ENCODE results near the gene SLC7A14. TPM values are rescaled to one million over a fixed set of nuclear protein-coding genes. Genes with fewer than 3 reads are reported as not detected.

Gene SLC7A14
- total RNA-seq, 1 donor from 2014 or later = 13.5 TPM

DNA sequence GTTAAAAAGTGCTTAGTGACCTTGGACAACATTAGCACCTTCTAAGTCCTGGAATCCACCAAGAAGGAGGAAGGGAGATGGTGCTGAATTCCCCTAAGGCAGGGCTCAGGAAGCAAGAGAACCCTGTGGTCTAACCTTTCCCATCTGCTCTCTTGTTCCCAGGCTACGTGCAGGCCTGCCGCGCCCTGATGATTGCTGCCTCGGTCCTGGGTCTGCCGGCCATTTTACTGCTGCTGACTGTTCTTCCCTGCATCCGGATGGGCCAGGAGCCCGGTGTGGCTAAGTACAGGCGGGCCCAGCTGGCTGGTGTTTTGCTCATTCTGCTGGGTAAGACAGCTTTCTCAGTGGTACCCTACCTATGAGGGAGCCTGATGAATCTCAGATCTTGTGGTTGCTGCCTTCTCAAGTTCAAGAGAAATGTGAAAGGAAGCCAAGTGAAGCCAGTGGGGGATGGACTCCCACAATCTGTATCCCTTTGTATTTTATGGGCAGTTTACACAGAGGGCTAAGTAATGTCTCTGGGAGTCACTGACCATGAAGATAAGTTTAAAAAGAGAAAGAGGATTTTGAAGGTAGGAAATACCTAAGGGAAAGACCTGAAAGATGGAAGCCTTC is 162.8 kb downstream of the SLC7A14 start:
- H3K27me3 Mint-ChIP-seq = peaks cover 14% of the 10 kb centered on the region
- no peak for DNase-seq (ENCODE audit: extremely low spot score, unreplicated experiment)
- H3K27ac Mint-ChIP-seq = no peak overlapping the region
- TF ChIP-seq, protein P1, sequence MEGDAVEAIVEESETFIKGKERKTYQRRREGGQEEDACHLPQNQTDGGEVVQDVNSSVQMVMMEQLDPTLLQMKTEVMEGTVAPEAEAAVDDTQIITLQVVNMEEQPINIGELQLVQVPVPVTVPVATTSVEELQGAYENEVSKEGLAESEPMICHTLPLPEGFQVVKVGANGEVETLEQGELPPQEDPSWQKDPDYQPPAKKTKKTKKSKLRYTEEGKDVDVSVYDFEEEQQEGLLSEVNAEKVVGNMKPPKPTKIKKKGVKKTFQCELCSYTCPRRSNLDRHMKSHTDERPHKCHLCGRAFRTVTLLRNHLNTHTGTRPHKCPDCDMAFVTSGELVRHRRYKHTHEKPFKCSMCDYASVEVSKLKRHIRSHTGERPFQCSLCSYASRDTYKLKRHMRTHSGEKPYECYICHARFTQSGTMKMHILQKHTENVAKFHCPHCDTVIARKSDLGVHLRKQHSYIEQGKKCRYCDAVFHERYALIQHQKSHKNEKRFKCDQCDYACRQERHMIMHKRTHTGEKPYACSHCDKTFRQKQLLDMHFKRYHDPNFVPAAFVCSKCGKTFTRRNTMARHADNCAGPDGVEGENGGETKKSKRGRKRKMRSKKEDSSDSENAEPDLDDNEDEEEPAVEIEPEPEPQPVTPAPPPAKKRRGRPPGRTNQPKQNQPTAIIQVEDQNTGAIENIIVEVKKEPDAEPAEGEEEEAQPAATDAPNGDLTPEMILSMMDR (conservative IDR thresholded peaks at IDR 0.05) = no peak
- H3K4me3 Mint-ChIP-seq = no peak overlapping the region
- peaks cover 39% of the 10 kb centered on the region for H3K4me1 Mint-ChIP-seq (ENCODE audit: unreplicated experiment)
- H3K9me3 Mint-ChIP-seq = no peaks in the 10 kb centered on the region
- H3K36me3 Mint-ChIP-seq = peaks cover 12% of the 10 kb centered on the region

DNA sequence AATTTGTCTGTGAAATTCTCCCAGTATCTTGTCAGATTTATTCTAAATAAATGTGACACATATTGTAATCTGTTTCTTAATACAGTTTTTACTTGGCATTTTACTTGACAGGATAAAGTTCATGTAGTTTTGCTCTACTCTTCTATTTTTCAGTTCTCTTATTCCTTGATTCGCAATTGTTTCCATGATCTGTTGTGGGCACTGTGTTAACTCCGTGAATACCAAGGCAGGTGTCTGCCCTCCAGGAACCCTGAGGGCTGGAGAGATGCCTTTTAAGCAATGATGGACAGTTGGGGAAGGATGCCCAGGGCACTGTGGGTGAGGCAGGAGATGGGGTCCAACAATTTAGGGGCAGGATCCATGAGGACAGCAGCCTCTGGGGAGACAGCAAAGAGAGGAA is 164.1 kb downstream of the SLC7A14 start:
- H3K4me3 Mint-ChIP-seq = peak overlapping the region; percentile 86
- H3K36me3 Mint-ChIP-seq = peaks cover 12% of the 10 kb centered on the region
- TF ChIP-seq, protein P1 (conservative IDR thresholded peaks at IDR 0.05) = no peak
- peaks cover 45% of the 10 kb centered on the region for H3K4me1 Mint-ChIP-seq (ENCODE audit: unreplicated experiment)
- DNase-seq (ENCODE audit: extremely low spot score, unreplicated experiment) = no peak
- H3K9me3 Mint-ChIP-seq = peaks cover 6% of the 10 kb centered on the region
- no peak overlapping the region for H3K27ac Mint-ChIP-seq
- H3K27me3 Mint-ChIP-seq = peaks cover 25% of the 10 kb centered on the region

DNA sequence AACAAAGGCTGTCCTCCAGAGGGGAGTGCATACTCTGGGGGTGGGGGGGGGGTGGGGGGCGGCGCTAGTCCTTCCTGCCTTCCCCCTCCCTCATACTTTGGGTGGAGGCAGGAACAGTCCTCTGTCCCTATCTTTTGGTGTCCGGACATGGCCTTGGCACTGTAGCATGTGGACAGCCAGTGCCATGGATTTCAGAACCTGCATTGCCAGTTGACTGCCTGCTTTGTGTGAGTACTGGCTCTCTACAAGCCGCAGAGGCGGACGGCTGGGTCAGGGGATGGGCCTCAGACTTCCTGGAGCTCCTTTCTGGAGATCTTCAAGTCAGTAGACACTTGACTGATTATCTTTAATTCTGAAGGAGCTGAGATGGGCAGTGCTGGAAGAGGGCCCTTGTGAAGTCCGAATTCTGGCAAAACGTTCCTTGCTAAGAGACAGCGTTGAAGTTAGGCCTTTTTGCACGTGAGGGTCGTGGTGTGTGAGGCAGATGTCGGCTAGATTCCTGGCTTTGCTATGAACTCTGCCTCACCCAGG is 164.7 kb downstream of the SLC7A14 start:
- Mint-ChIP-seq H3K27me3 (peaks cover 29% of the 10 kb centered on the region), H3K4me1 (ENCODE audit: unreplicated experiment) (peaks cover 42% of the 10 kb centered on the region), H3K27ac (no peak overlapping the region), H3K4me3 (peak overlapping the region; percentile 86), H3K36me3 (peaks cover 12% of the 10 kb centered on the region), H3K9me3 (peaks cover 6% of the 10 kb centered on the region)
- TF ChIP-seq, protein P1 (conservative IDR thresholded peaks at IDR 0.05) = no peak
- DNase-seq (ENCODE audit: extremely low spot score, unreplicated experiment) = no peak

DNA sequence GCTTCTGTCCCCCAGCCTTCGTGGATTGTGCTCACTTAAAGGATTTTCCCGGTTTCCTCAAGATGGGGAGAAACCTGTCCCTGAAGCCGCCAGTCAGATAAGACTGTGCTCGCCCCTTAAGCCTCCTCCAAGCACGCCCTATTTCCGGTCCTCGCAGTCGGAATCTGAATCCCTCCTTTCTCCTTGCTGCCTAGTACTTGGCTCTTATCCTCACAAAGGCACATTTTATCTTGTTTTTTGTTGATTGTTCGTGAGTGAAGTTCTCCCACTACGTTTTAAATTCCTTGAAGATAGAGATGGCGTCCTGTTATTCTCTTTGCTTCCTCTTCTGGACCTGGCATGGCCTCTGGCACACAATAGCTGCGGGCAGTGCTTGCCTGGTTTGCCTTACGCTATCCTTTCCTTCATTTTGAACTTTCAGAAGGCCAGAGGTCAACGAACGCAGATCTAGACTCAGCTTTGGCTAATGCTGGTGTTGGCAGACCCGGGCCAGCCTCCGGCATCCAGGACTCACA is 165.5 kb downstream of the SLC7A14 start:
- Mint-ChIP-seq H3K9me3 (peaks cover 6% of the 10 kb centered on the region), H3K4me3 (peak overlapping the region; percentile 86), H3K27me3 (peaks cover 31% of the 10 kb centered on the region), H3K36me3 (peaks cover 12% of the 10 kb centered on the region), H3K27ac (peak overlapping the region; percentile 14), H3K4me1 (ENCODE audit: unreplicated experiment) (peaks cover 34% of the 10 kb centered on the region)
- TF ChIP-seq, protein P1 (conservative IDR thresholded peaks at IDR 0.05) = no peak
- DNase-seq (ENCODE audit: extremely low spot score, unreplicated experiment) = no peak

GRCh38 chr3:170419557-170420087 is 166.3 kb downstream of the SLC7A14 start:
- TF ChIP-seq, protein P1 (conservative IDR thresholded peaks at IDR 0.05) = no peak
- no peak overlapping the region for H3K27ac Mint-ChIP-seq
- peaks cover 31% of the 10 kb centered on the region for H3K4me1 Mint-ChIP-seq (ENCODE audit: unreplicated experiment)
- H3K4me3 Mint-ChIP-seq = peak overlapping the region; percentile 86
- peaks cover 6% of the 10 kb centered on the region for H3K9me3 Mint-ChIP-seq
- no peak for DNase-seq (ENCODE audit: extremely low spot score, unreplicated experiment)
- H3K27me3 Mint-ChIP-seq = peaks cover 31% of the 10 kb centered on the region
- peaks cover 12% of the 10 kb centered on the region for H3K36me3 Mint-ChIP-seq

Data from type B pancreatic cell (in vitro differentiated cells).